ENCODE data around the gene ZNF101. TPM values are rescaled to one million over a fixed set of nuclear protein-coding genes. Genes with fewer than 3 reads are reported as not detected.
"Not testable (repeated sequence)": the region's sequence is repeated elsewhere in the genome, so short reads cannot be mapped to it uniquely, and the experiment has no call there.

Gene ZNF101
- total RNA-seq, 2 donors from 2014 or later = 66.9 to 79.6 TPM

GRCh38 chr19:19670070-19670551, 1.5 kb downstream of the ZNF101 start:
- Mint-ChIP-seq H3K36me3 (peaks cover 41 to 70% of the 10 kb centered on the region in 2 donors), H3K27ac (peak overlapping the region; percentile 89 to 99), H3K9me3 (peaks cover 3 to 7% of the 10 kb centered on the region in 2 donors)
- DNase-seq (ENCODE audit: low spot score in 2 of 2) (no peak), ATAC-seq (no peak)

DNA sequence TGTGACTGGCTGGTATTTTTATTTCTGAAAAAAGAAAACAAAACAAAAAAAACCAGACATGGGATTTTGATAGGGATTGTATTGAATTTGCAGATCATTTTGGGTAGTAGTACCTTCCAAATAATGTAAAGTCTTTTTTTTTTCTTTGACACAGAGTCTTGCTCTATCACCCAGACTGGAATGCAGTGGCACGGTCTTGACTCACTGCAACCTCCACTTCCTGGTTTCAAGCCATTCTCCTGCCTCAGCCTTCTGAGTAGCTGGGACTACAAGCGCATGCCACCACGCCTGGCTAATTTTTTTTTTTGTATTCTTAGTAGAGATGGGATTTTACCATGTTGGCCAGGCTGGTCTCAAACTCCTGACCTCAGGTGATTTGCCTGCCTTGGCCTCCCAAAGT, 4.2 kb downstream of the ZNF101 start:
- Mint-ChIP-seq H3K9me3 (peaks cover 23 to 28% of the 10 kb centered on the region in 2 donors), H3K27ac (no peak overlapping the region), H3K36me3 (peaks cover 68 to 85% of the 10 kb centered on the region in 2 donors)
- ATAC-seq (no peak), DNase-seq (ENCODE audit: low spot score in 2 of 2) (peak in 1 of 2 donors; percentile 46)

DNA sequence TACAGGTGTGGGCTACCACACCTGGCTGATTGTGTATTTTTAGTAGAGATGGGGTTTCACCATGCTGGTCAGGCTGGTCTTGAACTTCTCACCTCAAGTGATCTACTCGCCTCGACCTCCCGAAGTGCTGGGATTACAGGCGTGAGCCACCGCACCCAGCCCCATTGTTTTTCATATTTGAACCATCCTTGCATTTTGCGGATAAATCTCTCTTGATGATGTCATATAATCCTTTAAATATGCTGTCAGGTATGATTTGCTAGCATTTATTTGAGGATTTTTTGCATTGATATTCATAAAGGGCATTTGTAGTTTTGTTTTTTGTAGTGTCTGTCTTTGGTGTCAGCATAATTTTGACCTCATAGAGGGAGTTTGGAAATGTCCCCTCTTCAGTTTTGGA, 5.7 kb downstream of the ZNF101 start:
- Mint-ChIP-seq H3K36me3 (peaks cover 82 to 97% of the 10 kb centered on the region in 2 donors), H3K27ac (no peak overlapping the region), H3K9me3 (peaks cover 33 to 36% of the 10 kb centered on the region in 2 donors)
- DNase-seq (ENCODE audit: low spot score in 2 of 2) (no peak), ATAC-seq (no peak)

- peaks cover 73 to 91% of the 10 kb centered on the region in 2 donors for H3K36me3 Mint-ChIP-seq
- no peak for DNase-seq (ENCODE audit: low spot score in 2 of 2)
- peak overlapping the region; percentile 10 to 81 for H3K27ac Mint-ChIP-seq
- peaks cover 40 to 49% of the 10 kb centered on the region in 2 donors for H3K9me3 Mint-ChIP-seq
- ATAC-seq = peak in 1 of 2 donors; percentile 58
These were observed 8.9 kb downstream of the ZNF101 start for GRCh38 chr19:19677579-19677978.

GRCh38 chr19:19679176-19680073, 10.8 kb downstream of the ZNF101 start:
- DNase-seq (ENCODE audit: low spot score in 2 of 2) (no peak), ATAC-seq (no peak)
- peaks cover 79 to 92% of the 10 kb centered on the region in 2 donors for H3K36me3 Mint-ChIP-seq
- H3K9me3 Mint-ChIP-seq = peaks cover 47 to 49% of the 10 kb centered on the region in 2 donors
- no peak overlapping the region for H3K27ac Mint-ChIP-seq

GRCh38 chr19:19686119-19686518, 17.5 kb downstream of the ZNF101 start:
- H3K27ac Mint-ChIP-seq; DNase-seq (ENCODE audit: low spot score in 2 of 2): not testable (repeated sequence)
- Mint-ChIP-seq H3K36me3 (peaks cover 24 to 45% of the 10 kb centered on the region in 2 donors), H3K9me3 (peaks cover 17 to 22% of the 10 kb centered on the region in 2 donors)
- ATAC-seq = peak; percentile 4 to 10

GRCh38 chr19:19686580-19686979, 17.9 kb downstream of the ZNF101 start:
- Mint-ChIP-seq H3K9me3 (peaks cover 17 to 19% of the 10 kb centered on the region in 2 donors), H3K27ac (no peak overlapping the region), H3K36me3 (peaks cover 20 to 41% of the 10 kb centered on the region in 2 donors)
- DNase-seq (ENCODE audit: low spot score in 2 of 2) (no peak), ATAC-seq (peak; percentile 43 to 50)

GRCh38 chr19:19687090-19687489, 18.5 kb downstream of the ZNF101 start:
- Mint-ChIP-seq H3K9me3 (peaks cover 17 to 19% of the 10 kb centered on the region in 2 donors), H3K27ac (no peak overlapping the region), H3K36me3 (peaks cover 20 to 41% of the 10 kb centered on the region in 2 donors)
- DNase-seq (ENCODE audit: low spot score in 2 of 2) (no peak), ATAC-seq (peak; percentile 46 to 60)

DNA sequence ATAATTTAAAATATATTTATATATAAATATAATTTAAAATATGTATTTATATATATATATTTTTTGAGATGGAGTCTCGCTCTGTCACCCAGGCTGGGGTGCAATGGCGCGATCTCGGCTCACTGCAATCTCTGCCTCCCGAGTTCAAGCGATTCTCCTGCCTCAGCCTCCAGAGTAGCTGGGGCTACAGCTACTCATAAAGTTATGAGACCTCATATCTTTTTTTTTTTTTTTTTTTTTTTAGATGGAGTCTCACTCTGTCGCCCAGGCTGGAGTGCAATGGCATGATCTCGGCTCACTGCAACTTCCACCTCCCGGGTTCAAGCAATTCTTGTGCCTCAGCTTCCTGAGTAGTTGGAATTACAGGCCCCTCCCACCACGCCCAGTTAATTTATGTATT, 20.4 kb downstream of the ZNF101 start:
- ATAC-seq = peak; percentile 46 to 50
- H3K27ac Mint-ChIP-seq; DNase-seq (ENCODE audit: low spot score in 2 of 2): not testable (repeated sequence)
- Mint-ChIP-seq H3K9me3 (peaks cover 9 to 15% of the 10 kb centered on the region in 2 donors), H3K36me3 (peaks cover 7 to 27% of the 10 kb centered on the region in 2 donors)

DNA sequence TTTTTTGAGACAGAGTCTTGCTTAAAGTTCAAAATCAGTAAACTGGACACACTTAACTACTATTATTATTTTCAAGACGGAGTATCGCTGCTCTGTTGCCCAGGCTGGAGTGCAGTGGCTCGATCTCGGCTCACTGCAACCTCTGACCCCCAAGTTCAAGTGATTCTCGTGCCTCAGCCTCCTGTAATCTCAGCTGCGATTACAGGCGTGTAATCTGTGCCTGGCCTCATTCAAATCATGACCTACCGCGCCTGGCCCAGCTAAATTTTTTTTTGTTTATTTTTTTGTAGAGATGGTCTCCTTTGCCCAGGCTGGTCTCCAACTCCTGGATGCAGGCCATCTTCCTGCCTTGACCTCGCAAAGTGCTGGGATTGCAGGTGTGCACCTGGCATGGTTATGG, 23.0 kb downstream of the ZNF101 start:
- peaks cover 6 to 13% of the 10 kb centered on the region in 2 donors for H3K36me3 Mint-ChIP-seq
- ATAC-seq (no peak), DNase-seq (ENCODE audit: low spot score in 2 of 2) (no peak)
- no peak overlapping the region for H3K27ac Mint-ChIP-seq
- peaks cover under 1 to 5% of the 10 kb centered on the region in 2 donors for H3K9me3 Mint-ChIP-seq

- Mint-ChIP-seq H3K36me3 (peaks cover 8 to 16% of the 10 kb centered on the region in 2 donors), H3K9me3 (peaks cover 7 to 8% of the 10 kb centered on the region in 2 donors), H3K27ac (no peak overlapping the region)
- DNase-seq (ENCODE audit: low spot score in 2 of 2) (no peak), ATAC-seq (no peak)
These were observed 27.7 kb downstream of the ZNF101 start for GRCh38 chr19:19696386-19696785.

- Mint-ChIP-seq H3K9me3 (peaks cover 7 to 8% of the 10 kb centered on the region in 2 donors), H3K36me3 (peaks cover 14 to 22% of the 10 kb centered on the region in 2 donors), H3K27ac (no peak overlapping the region)
- no peak for DNase-seq (ENCODE audit: low spot score in 2 of 2)
- ATAC-seq = no peak
These were observed 28.9 kb downstream of the ZNF101 start for GRCh38 chr19:19697589-19697988.

- ATAC-seq; DNase-seq (ENCODE audit: low spot score in 2 of 2); H3K27ac Mint-ChIP-seq: not testable (repeated sequence)
- peaks cover 16 to 20% of the 10 kb centered on the region in 2 donors for H3K9me3 Mint-ChIP-seq
- peaks cover 33 to 41% of the 10 kb centered on the region in 2 donors for H3K36me3 Mint-ChIP-seq
These were observed 31.9 kb downstream of the ZNF101 start for GRCh38 chr19:19700493-19700892.

DNA sequence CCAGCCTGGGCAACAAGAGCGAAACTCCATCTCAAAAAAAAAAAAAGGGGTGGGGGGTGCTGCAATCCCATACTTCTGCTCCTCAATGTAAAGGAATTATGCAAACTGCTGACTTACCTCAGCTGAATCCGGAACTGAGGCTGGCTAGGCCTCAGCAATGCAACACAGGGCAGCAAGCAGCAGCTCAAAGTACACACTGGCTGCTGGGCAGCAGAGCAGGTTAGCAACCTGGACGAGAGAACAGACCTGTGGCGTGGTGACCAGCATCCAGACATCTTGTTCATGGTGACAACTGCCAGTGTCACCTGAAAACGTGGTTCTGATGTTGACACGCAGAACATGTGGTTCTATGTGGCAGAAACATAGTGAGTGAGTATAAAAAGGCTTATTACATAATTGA, 36.2 kb downstream of the ZNF101 start:
- Mint-ChIP-seq H3K27ac (no peak overlapping the region), H3K9me3 (peaks cover 36 to 39% of the 10 kb centered on the region in 2 donors), H3K36me3 (peaks cover 60 to 79% of the 10 kb centered on the region in 2 donors)
- no peak for DNase-seq (ENCODE audit: low spot score in 2 of 2)
- no peak for ATAC-seq

GRCh38 chr19:19710506-19710905, 41.9 kb downstream of the ZNF101 start:
- DNase-seq (ENCODE audit: low spot score in 2 of 2) = no peak
- no peak for ATAC-seq
- Mint-ChIP-seq H3K27ac (no peak overlapping the region), H3K36me3 (peaks cover 76 to 94% of the 10 kb centered on the region in 2 donors), H3K9me3 (peaks cover 44 to 45% of the 10 kb centered on the region in 2 donors)

DNA sequence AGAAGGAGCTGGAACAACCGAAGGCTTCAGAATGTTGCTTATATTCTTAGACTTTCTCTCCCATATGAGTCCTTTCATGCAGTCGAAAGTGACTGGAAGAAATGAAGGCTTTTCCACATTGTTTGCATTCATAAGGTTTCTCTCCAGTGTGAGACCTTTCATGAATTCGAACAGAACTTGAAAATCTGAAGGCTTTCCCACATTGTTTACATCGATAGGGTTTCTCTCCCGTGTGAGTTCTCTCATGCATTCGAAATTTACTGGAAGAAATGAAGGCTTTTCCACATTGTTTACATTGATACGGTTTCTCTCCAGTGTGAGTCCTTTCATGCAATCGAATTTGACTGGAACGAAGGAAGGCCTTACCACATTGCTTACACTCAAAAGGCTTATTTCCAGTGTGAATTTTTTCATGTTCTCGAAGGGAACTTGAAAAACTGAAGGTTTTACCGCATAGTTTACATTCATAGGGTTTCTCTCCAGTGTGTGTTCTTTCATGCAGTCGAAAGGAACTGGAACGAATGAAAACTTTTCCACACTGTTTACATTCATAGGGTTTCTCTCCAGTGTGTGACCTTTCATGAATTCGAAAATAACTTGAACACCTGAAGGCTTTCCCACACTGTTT, 42.8 kb downstream of the ZNF101 start:
- Mint-ChIP-seq H3K36me3 (peaks cover 79 to 96% of the 10 kb centered on the region in 2 donors), H3K9me3 (peaks cover 39% of the 10 kb centered on the region in 2 donors), H3K27ac (no peak overlapping the region)
- DNase-seq (ENCODE audit: low spot score in 2 of 2) = no peak
- ATAC-seq = no peak

Data from activated naive CD4-positive, alpha-beta T cell treated with anti-CD3 and anti-CD28 coated beads, Interleukin-2, amount 50 U/mL, for 72 hours (primary cell).